Bronchial epithelial cell (primary cell): ENCODE measurements around the gene EFCAB8. TPM values are rescaled to one million over a fixed set of nuclear protein-coding genes. Genes with fewer than 3 reads are reported as not detected.

ENCODE experiments used
- DNase-seq: peaks from one replicate; pipeline ENCODE4 v3.0.0-alpha.2; 2010; ENCODE audit warnings: low read depth
- FAIRE-seq: peaks from 2 replicates; lab custom pipeline; 2011; peaks lifted over from hg19 to GRCh38; lab: Jason Lieb, UNC
- H3K27me3 ChIP-seq: 2 replicates; pipeline ENCODE4 v1.5.1; 2011; ENCODE audit warnings: low read length; ENCODE audit not compliant: control insufficient read depth, insufficient read depth
- H3K36me3 ChIP-seq: 2 replicates; pipeline ENCODE4 v1.5.1; 2011; ENCODE audit warnings: low read length; ENCODE audit not compliant: control insufficient read depth, insufficient read depth
- H3K4me3 ChIP-seq: 2 replicates; pipeline ENCODE4 v1.5.1; 2011; ENCODE audit warnings: mild to moderate bottlenecking, low read depth, low read length, control low read depth
- CTCF ChIP-seq: IDR thresholded peaks from 2 replicates; pipeline ENCODE4 v1.5.1; 2011; ENCODE audit warnings: mild to moderate bottlenecking, moderate library complexity, low read length, control low read depth, inconsistent platforms; ENCODE audit not compliant: insufficient read depth, severe bottlenecking
- total RNA-seq: library from RNA; depleted of rRNA; stranded (reverse); fragments of >200 nt; gene quantifications from 2 replicates; pipeline ENCODE4 v1.2.1, GENCODE V29; 2014

Gene EFCAB8
- total RNA-seq, 1 donor from 2014 or later: under 0.01 TPM

GRCh38 chr20:32991383-32991782, 132.7 kb downstream of the EFCAB8 start:
- H3K27me3 ChIP-seq: no peaks in the 10 kb centered on the region
- no peak for TF ChIP-seq CTCF
- peak; percentile 18 for FAIRE-seq
- no peak overlapping the region for H3K4me3 ChIP-seq
- H3K36me3 ChIP-seq: no peaks in the 10 kb centered on the region
- no peak for DNase-seq

- DNase-seq: no peak
- Histone ChIP-seq H3K4me3 (no peak overlapping the region), H3K36me3 (no peaks in the 10 kb centered on the region), H3K27me3 (no peaks in the 10 kb centered on the region)
- no peak for FAIRE-seq
- no peak for TF ChIP-seq CTCF
Observed at GRCh38 chr20:32991792-32992641, 133.3 kb downstream of the EFCAB8 start.

- H3K36me3 ChIP-seq: no peaks in the 10 kb centered on the region
- FAIRE-seq: no peak
- no peak overlapping the region for H3K4me3 ChIP-seq
- no peak for TF ChIP-seq CTCF
- no peaks in the 10 kb centered on the region for H3K27me3 ChIP-seq
- DNase-seq: no peak
Observed at GRCh38 chr20:32993496-32994050, 134.8 kb downstream of the EFCAB8 start.

- no peak for TF ChIP-seq CTCF
- H3K36me3 ChIP-seq: no peaks in the 10 kb centered on the region
- no peaks in the 10 kb centered on the region for H3K27me3 ChIP-seq
- FAIRE-seq: no peak
- H3K4me3 ChIP-seq: no peak overlapping the region
- no peak for DNase-seq
Observed at GRCh38 chr20:32995802-32996201, 137.1 kb downstream of the EFCAB8 start.

- TF ChIP-seq CTCF: no peak
- Histone ChIP-seq H3K27me3 (no peaks in the 10 kb centered on the region), H3K4me3 (no peak overlapping the region), H3K36me3 (no peaks in the 10 kb centered on the region)
- DNase-seq (no peak), FAIRE-seq (no peak)
Observed at GRCh38 chr20:32997431-32997830, 138.7 kb downstream of the EFCAB8 start.
